Right lobe of liver (tissue), 6 donors: ENCODE data around the gene SPDYE6. TPM values are rescaled to one million over a fixed set of nuclear protein-coding genes. Genes with fewer than 3 reads are reported as not detected.

Experiments used
- ATAC-seq, 4 donors: fragments of 200-7000 bp; cut with Tn5 transposase; one replicate each; pipeline ENCODE4 v1.9.1; 2020; ENCODE audit warnings: mild to moderate bottlenecking in 4 of 4, moderate library complexity in 4 of 4
- DNase-seq, 3 donors: peaks; one replicate each; pipeline ENCODE4 v3.0.0-alpha.2; 2020
- H3K27ac ChIP-seq, 3 donors: fragments of 200-600 bp; one replicate each; pipeline ENCODE4 v1.8.0; 2022
- H3K27me3 ChIP-seq, 2 donors: fragments of 200-600 bp; one replicate each; pipeline ENCODE4 v1.8.0; 2022
- H3K36me3 ChIP-seq, 4 donors: fragments of 200-600 bp; sonication (generic) in 1 of 4; one replicate each; pipeline versions ENCODE4 v1.5.1 to v1.8.0; 2017 to 2022; ENCODE audit warnings: control low read depth in 1 of 4
- H3K4me1 ChIP-seq, 4 donors: fragments of 200-600 bp; sonication (generic) in 1 of 4; one replicate each; pipeline versions ENCODE4 v1.5.1 to v1.8.0; 2017 to 2022; ENCODE audit warnings: control low read depth in 1 of 4
- H3K4me3 ChIP-seq, 3 donors: fragments of 200-600 bp; one replicate each; pipeline ENCODE4 v1.8.0; 2022
- H3K9me3 ChIP-seq, 4 donors: fragments of 200-600 bp; sonication (generic) in 1 of 4; one replicate each; pipeline versions ENCODE4 v1.5.1 to v1.8.0; 2017 to 2022; ENCODE audit warnings: control low read depth in 1 of 4
- POLR2A ChIP-seq: fragments of 450-650 bp; IDR thresholded peaks from one replicate; pipeline ENCODE4 v1.6.1; 2017; ENCODE audit warnings: antibody characterized with exemption, mild to moderate bottlenecking
- WGBS: methylation state at CpG from one replicate; pipeline ENCODE4 v1.1.6; 2018; ENCODE audit warnings: low coverage, low lambda C conversion rate; ENCODE audit not compliant: insufficient coverage; ENCODE audit errors: missing lambda C conversion rate; 5-methylcytosine and 5-hydroxymethylcytosine counted together
- intact Hi-C, 2 donors: fragments of 100-400 bp; cut with DNase I; formaldehyde crosslinking; loops; one replicate each; pipeline versions ENCODE4 v1.11.2 to v1.14.1; 2022
- total RNA-seq, 6 experiments: library from RNA; depleted of rRNA in 2 of 6; stranded (reverse); fragments of >200 nt in 2 of 6; fragmentation: NEBNext Ultra II Directional in 3 of 6; extraction: Animal tissue kit (Norgen Biotek cat#: 25700) in 3 of 6; gene quantifications; one replicate each; pipeline versions ENCODE4 v1.1.0 to v1.2.4, GENCODE V29; 2016 to 2023
- TF ChIP-seq, protein P1 (sequence below), 4 donors: fragments of 200-600 bp in 3 of 4; fragments of 450-650 bp in 1 of 4; IDR thresholded peaks; one replicate each; pipeline versions ENCODE4 v1.5.1 to v1.8.0; 2016 to 2022; ENCODE audit warnings: antibody characterized with exemption in 4 of 4, mild to moderate bottlenecking in 2 of 4
- donor health status: DM: no; HTN: yes; CAD: no.
- donor health status: DM: no; HTN: no; CAD: no.
- donor health status: DM: no; HTN: no; CAD: no.
- donor health status: DM: no; HTN: yes; CAD: no.
- donor health status: DM: no; HTN: yes; CAD: no.

The SPDYE6 gene
- total RNA-seq, 6 experiments from 2014 or later = not detected

DNA sequence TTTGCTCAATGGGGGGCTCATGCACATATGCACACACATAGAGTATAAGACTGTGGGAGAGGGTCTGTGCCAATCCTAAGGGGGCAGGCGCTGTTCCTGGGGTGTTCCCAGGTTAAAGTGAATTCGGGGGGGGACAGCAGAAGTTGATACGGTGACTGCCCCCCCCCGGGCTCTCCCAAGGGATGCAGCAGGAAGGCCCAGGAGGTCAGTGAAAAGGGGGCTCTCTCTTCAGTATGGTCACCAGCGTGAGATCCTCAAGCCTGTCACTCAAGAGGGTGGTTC lies 32.4 kb downstream of the SPDYE6 start:
- intact Hi-C loops = no loop called here
- DNase-seq (no peak), ATAC-seq (no peak)
- no peak overlapping the region for H3K4me3 ChIP-seq
- WGBS = no CpG with 5 or more reads among the region's 5 CpGs
- H3K27ac ChIP-seq = no peak overlapping the region
- H3K27me3 ChIP-seq = no peaks in the 10 kb centered on the region
- H3K9me3 ChIP-seq = no peaks in the 10 kb centered on the region
- no peak for TF ChIP-seq POLR2A
- TF ChIP-seq, protein P1, sequence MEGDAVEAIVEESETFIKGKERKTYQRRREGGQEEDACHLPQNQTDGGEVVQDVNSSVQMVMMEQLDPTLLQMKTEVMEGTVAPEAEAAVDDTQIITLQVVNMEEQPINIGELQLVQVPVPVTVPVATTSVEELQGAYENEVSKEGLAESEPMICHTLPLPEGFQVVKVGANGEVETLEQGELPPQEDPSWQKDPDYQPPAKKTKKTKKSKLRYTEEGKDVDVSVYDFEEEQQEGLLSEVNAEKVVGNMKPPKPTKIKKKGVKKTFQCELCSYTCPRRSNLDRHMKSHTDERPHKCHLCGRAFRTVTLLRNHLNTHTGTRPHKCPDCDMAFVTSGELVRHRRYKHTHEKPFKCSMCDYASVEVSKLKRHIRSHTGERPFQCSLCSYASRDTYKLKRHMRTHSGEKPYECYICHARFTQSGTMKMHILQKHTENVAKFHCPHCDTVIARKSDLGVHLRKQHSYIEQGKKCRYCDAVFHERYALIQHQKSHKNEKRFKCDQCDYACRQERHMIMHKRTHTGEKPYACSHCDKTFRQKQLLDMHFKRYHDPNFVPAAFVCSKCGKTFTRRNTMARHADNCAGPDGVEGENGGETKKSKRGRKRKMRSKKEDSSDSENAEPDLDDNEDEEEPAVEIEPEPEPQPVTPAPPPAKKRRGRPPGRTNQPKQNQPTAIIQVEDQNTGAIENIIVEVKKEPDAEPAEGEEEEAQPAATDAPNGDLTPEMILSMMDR (IDR thresholded peaks at IDR 0.05) = no peak
- H3K36me3 ChIP-seq = no peaks in the 10 kb centered on the region
- no peaks in the 10 kb centered on the region for H3K4me1 ChIP-seq

DNA sequence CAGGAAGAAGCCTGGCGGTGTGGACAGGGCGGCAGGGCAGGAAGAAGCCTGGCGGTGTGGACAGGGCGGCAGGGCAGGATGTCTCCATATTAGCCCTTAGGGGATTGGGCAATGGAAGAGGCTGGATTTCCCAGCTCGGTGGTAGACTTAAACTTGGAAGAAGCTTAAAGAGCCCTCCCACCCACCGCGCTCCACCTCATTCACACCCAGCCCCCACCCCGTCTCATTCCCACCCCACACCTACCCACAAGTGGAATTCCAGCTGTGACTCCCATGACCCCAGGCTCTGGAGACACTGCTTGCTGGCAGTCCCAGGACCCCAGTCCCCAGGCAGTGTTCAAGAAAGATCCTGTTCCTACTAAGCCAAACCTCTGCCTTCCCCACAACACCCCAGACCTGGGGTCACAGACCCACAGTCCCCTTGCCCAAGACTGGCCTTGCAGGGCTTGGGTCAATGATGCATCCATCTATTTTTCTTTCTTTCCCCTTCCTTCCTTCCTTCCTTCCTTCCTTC lies 34.0 kb downstream of the SPDYE6 start:
- H3K27me3 ChIP-seq = no peaks in the 10 kb centered on the region
- H3K4me3 ChIP-seq = no peak overlapping the region
- H3K4me1 ChIP-seq = no peaks in the 10 kb centered on the region
- no peaks in the 10 kb centered on the region for H3K9me3 ChIP-seq
- TF ChIP-seq POLR2A = no peak
- TF ChIP-seq, protein P1 (IDR thresholded peaks at IDR 0.05) = no peak
- peak in 1 of 3 donors; percentile 21 for DNase-seq
- intact Hi-C loops = no loop called here
- WGBS = no CpG with 5 or more reads among the region's 8 CpGs
- peak in 3 of 4 donors; percentile 18 to 24 (median 19) for ATAC-seq
- H3K36me3 ChIP-seq = no peaks in the 10 kb centered on the region
- H3K27ac ChIP-seq = no peak overlapping the region

DNA sequence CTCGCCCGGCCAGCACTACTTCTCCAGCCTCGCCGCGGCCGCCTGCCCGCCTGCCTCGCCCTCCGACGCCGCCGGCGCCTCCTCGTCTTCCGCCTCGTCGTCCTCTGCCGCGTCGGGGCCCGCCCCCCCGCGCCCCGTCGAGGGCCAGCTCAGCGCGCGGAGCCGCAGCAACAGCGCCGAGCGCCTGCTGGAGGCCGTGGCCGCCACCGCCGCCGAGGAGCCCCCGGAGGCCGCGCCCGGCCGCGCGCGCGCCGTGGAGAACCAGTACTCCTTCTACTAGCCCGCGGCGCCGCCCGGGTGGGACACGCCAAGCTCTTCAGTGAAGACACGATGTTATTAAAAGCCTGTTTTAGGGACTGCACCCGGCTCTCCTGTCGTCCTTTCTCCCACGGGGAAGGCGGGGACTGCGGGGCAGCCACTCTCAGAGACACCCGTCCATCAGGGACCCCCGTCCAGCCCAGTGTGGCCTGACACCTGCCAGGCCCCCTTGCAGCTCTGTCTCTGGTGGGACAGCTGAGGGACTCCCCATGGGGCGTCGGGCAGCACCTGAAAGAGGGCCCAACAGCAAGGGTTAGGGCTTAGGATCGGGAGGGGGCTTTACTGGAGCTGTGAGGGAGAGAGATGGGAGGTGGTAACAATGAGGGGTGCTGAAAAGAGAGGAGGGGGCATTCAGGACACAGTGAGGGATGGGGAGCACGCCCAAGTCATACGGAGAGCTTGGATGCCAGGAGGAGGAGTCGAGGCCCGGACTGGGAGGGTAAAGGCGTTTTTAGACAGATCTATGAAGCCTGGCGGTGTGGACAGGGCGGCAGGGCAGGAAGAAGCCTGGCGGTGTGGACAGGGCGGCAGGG lies 34.7 kb downstream of the SPDYE6 start:
- Histone ChIP-seq H3K4me1 (no peaks in the 10 kb centered on the region), H3K36me3 (no peaks in the 10 kb centered on the region), H3K27ac (no peak overlapping the region), H3K27me3 (no peaks in the 10 kb centered on the region), H3K4me3 (no peak overlapping the region), H3K9me3 (no peaks in the 10 kb centered on the region)
- intact Hi-C loops = no loop called here
- peak in 1 of 3 donors; percentile 37 for DNase-seq
- 57% methylated on average over 19 of the region's 73 CpGs for WGBS
- TF ChIP-seq, protein P1 (IDR thresholded peaks at IDR 0.05) = no peak
- no peak for TF ChIP-seq POLR2A
- ATAC-seq = peak; percentile 36 to 65 (median 42)

DNA sequence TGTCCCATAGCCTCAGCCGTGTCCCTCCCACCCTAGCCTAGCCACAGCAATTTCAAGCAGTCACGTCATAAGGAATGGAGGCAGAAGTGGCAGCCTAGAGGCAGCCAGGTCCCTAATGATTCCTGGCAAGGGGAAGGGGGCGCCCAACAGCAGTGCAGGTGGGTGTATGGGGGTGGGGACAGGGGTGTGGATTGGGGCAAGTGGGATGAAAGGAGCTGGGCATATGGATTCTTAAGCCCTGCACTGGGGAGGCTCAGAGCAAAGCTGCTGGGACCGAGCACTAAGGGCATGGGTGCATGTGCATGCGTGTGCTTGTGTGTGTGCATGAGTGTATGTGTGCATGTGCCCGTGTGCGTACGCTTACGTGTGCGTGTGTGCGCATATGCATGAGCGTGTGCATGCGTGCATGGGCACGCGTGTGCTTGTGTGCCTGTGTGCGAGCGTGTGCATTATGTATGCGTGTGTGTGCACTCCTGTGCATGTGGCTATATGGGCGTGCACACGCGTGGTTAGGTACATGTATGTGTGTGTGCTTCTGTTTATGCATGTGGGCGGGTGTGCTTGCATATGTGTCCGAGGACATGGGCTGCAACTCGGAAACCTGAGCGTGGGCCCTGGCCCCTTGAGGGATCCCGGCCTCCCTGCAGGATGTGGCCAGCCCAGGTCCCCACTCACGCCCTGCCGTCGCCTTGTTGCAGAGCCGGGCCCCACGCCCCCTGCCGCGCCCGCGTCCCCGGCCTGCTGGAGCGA lies 35.5 kb downstream of the SPDYE6 start:
- ATAC-seq (no peak), DNase-seq (peak in 1 of 3 donors; percentile 42)
- WGBS = 97% methylated on average over 11 of the region's 37 CpGs
- H3K9me3 ChIP-seq = no peaks in the 10 kb centered on the region
- H3K36me3 ChIP-seq = no peaks in the 10 kb centered on the region
- H3K27ac ChIP-seq = no peak overlapping the region
- intact Hi-C loops = no loop called here
- no peak overlapping the region for H3K4me3 ChIP-seq
- no peaks in the 10 kb centered on the region for H3K4me1 ChIP-seq
- H3K27me3 ChIP-seq = no peaks in the 10 kb centered on the region
- TF ChIP-seq POLR2A = no peak
- TF ChIP-seq, protein P1 (IDR thresholded peaks at IDR 0.05) = no peak
